PFSK-1 (cell line): ENCODE measurements around the gene SEMA4D.

Experiments
- FOXP2 ChIP-seq: optimal IDR thresholded peaks from 2 replicates; pipeline ENCODE3; 2011; ENCODE audit warnings: borderline replicate concordance, control low read depth, inconsistent platforms; ENCODE audit not compliant: insufficient read depth; ENCODE audit errors: extremely low read length, extremely low read depth
- POLR2AphosphoS5 ChIP-seq: IDR thresholded peaks from 2 replicates; pipeline ENCODE4 v1.6.1; 2012; ENCODE audit warnings: low read depth, mild to moderate bottlenecking, control low read depth, low read length, moderate library complexity
- SIN3A ChIP-seq: IDR thresholded peaks from 2 replicates; pipeline ENCODE4 v1.6.1; 2012; ENCODE audit warnings: mild to moderate bottlenecking, low read length, moderate library complexity, borderline replicate concordance; ENCODE audit not compliant: insufficient read depth
- TAF1 ChIP-seq: IDR thresholded peaks from 2 replicates; pipeline ENCODE4 v1.6.1; 2012; ENCODE audit warnings: low read length, control low read depth, borderline replicate concordance; ENCODE audit not compliant: insufficient read depth
- TF ChIP-seq, protein P1 (sequence below), 2 experiments: IDR thresholded peaks; 2 replicates each; pipeline versions ENCODE4 v1.6.1 to v1.8.0; 2011 to 2012; ENCODE audit warnings: low read depth in 2 of 2, low read length in 2 of 2, control low read depth in 1 of 2, inconsistent platforms in 1 of 2, mild to moderate bottlenecking in 1 of 2, moderate library complexity in 1 of 2; ENCODE audit not compliant: insufficient read depth in 1 of 2

DNA sequence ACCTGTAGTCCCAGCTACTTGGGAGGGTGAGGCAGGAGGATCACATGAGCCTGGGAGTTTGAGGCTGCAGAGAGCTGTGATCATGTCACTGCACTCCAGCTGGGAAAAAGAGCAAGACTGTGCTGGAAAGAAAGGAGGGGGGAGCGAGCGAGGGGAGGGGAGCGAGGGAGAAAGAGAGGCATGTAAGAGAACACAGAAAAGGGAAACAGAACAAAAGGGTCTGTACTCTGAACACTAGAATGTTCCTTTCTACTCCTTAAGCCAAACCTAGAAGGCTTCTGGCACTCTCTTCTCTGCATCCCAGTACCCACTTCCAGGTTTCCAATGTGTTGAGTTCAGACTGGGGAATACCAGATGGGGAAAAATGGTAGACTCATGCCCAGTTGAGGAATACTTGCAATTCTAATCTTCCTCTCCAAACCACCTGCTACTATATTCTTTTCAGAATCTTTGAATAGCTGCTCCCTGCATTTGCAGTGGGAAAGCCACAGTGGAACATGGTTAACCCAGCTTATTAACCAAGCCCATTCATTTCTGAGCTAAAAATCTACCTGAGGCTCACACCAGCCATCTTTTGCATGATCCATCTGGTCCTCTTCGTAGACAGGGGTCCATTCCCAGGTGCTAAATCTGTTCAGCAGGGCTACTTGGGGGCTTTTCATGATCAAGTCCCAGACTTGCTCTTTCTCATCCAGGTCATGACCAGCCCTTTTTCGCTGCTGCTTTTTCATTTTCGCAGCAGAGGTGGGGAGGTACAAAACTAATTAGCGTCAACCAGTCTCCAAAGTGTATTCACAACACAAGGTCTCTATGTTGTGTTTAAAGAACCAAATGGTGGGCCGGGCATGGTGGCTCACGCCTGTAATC is 34.9 kb downstream of the SEMA4D start:
- no peak for TF ChIP-seq POLR2AphosphoS5
- TF ChIP-seq, protein P1, sequence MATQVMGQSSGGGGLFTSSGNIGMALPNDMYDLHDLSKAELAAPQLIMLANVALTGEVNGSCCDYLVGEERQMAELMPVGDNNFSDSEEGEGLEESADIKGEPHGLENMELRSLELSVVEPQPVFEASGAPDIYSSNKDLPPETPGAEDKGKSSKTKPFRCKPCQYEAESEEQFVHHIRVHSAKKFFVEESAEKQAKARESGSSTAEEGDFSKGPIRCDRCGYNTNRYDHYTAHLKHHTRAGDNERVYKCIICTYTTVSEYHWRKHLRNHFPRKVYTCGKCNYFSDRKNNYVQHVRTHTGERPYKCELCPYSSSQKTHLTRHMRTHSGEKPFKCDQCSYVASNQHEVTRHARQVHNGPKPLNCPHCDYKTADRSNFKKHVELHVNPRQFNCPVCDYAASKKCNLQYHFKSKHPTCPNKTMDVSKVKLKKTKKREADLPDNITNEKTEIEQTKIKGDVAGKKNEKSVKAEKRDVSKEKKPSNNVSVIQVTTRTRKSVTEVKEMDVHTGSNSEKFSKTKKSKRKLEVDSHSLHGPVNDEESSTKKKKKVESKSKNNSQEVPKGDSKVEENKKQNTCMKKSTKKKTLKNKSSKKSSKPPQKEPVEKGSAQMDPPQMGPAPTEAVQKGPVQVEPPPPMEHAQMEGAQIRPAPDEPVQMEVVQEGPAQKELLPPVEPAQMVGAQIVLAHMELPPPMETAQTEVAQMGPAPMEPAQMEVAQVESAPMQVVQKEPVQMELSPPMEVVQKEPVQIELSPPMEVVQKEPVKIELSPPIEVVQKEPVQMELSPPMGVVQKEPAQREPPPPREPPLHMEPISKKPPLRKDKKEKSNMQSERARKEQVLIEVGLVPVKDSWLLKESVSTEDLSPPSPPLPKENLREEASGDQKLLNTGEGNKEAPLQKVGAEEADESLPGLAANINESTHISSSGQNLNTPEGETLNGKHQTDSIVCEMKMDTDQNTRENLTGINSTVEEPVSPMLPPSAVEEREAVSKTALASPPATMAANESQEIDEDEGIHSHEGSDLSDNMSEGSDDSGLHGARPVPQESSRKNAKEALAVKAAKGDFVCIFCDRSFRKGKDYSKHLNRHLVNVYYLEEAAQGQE (IDR thresholded peaks at IDR 0.05; ENCODE audit: insufficient read depth in 1 of 2, low read depth in 2 of 2, low read length in 2 of 2): no peak
- TF ChIP-seq SIN3A: no peak
- no peak for TF ChIP-seq TAF1
- TF ChIP-seq FOXP2: no peak
